Measurements from ENCODE around the gene GLI3. TPM values are rescaled to one million over a fixed set of nuclear protein-coding genes. Genes with fewer than 3 reads are reported as not detected.

Gene GLI3
- total RNA-seq, 1 experiment from 2014 or later: 10.0 TPM

- peak; percentile 18 for DNase-seq (ENCODE audit: low read depth)
These were observed 234.4 kb downstream of the GLI3 start for GRCh38 chr7:42002654-42003053.

- no peak for DNase-seq (ENCODE audit: low read depth)
These were observed 237.2 kb downstream of the GLI3 start for GRCh38 chr7:41999736-42000283.

- no peak for DNase-seq (ENCODE audit: low read depth)
These were observed 239.0 kb downstream of the GLI3 start for GRCh38 chr7:41998041-41998440.

GRCh38 chr7:41997151-41997550 is 239.9 kb downstream of the GLI3 start:
- DNase-seq (ENCODE audit: low read depth): no peak

- peak; percentile 84 for DNase-seq (ENCODE audit: low read depth)
These were observed 240.5 kb downstream of the GLI3 start for GRCh38 chr7:41996381-41997035.

GRCh38 chr7:41995632-41996271 is 241.3 kb downstream of the GLI3 start:
- DNase-seq (ENCODE audit: low read depth): no peak

- no peak for DNase-seq (ENCODE audit: low read depth)
These were observed 242.3 kb downstream of the GLI3 start for GRCh38 chr7:41994746-41995110.

GRCh38 chr7:41994036-41994745 is 242.8 kb downstream of the GLI3 start:
- no peak for DNase-seq (ENCODE audit: low read depth)

GRCh38 chr7:41992881-41993867 is 243.8 kb downstream of the GLI3 start:
- peak; percentile 60 for DNase-seq (ENCODE audit: low read depth)

GRCh38 chr7:41984888-41985287 is 252.1 kb downstream of the GLI3 start:
- DNase-seq (ENCODE audit: low read depth): peak; percentile 50

GRCh38 chr7:41981046-41982040 is 255.7 kb downstream of the GLI3 start:
- DNase-seq (ENCODE audit: low read depth): no peak

- DNase-seq (ENCODE audit: low read depth): peak; percentile 45
These were observed 257.1 kb downstream of the GLI3 start for GRCh38 chr7:41979834-41980307.

GRCh38 chr7:41978858-41979257 is 258.2 kb downstream of the GLI3 start:
- DNase-seq (ENCODE audit: low read depth): no peak

GRCh38 chr7:41977661-41978060 is 259.3 kb downstream of the GLI3 start:
- DNase-seq (ENCODE audit: low read depth): no peak

GRCh38 chr7:41977151-41977651 is 259.8 kb downstream of the GLI3 start:
- peak; percentile 73 for DNase-seq (ENCODE audit: low read depth)

- no peak for DNase-seq (ENCODE audit: low read depth)
These were observed 260.6 kb downstream of the GLI3 start for GRCh38 chr7:41976411-41976810.

GRCh38 chr7:41975849-41976248 is 261.2 kb downstream of the GLI3 start:
- DNase-seq (ENCODE audit: low read depth): no peak

GRCh38 chr7:41974870-41975557 is 262.0 kb downstream of the GLI3 start:
- no peak for DNase-seq (ENCODE audit: low read depth)

- no peak for DNase-seq (ENCODE audit: low read depth)
These were observed 263.7 kb downstream of the GLI3 start for GRCh38 chr7:41973202-41973730.
